GM19239 (cell line): ENCODE measurements around the gene NUAK2.

Experiments used
- DNase-seq: peaks from one replicate; pipeline ENCODE4 v3.0.0; 2011; ENCODE audit warnings: low spot score; ENCODE audit not compliant: insufficient read length
- FAIRE-seq: peaks from 2 replicates; lab custom pipeline; 2011; peaks lifted over from hg19 to GRCh38; lab: Jason Lieb, UNC

The NUAK2 gene

GRCh38 chr1:205323794-205324193 is 2.2 kb upstream of the NUAK2 start:
- DNase-seq = no peak
- FAIRE-seq = no peak

GRCh38 chr1:205321959-205322283 is 376 bp upstream of the NUAK2 start:
- DNase-seq (no peak), FAIRE-seq (no peak)

- no peak for FAIRE-seq
- no peak for DNase-seq
Observed at GRCh38 chr1:205319081-205320018, 2.2 kb downstream of the NUAK2 start.

GRCh38 chr1:205318231-205318991 is 3.1 kb downstream of the NUAK2 start:
- no peak for FAIRE-seq
- DNase-seq = no peak

- DNase-seq (no peak), FAIRE-seq (no peak)
Observed at GRCh38 chr1:205317311-205317917, 4.1 kb downstream of the NUAK2 start.

DNA sequence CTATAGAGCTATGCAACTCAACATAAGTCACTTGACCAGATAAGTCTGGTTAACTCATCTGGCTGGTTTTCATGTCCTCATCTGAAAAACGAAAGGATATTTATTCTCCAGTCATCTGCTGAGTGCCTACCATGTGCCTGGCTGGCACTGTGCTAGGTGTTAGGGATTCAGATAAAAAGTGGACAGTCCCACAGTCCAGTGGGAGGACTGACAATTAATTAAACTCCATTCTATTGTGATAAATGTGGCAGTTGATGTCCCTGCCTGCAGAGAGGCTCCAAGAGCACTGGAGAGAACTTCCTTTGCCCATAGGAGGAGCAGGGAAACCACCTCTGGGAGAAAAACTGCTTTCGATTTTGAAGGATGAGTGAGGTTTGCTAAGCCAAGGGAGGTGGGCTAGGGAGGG is 5.4 kb downstream of the NUAK2 start:
- DNase-seq (no peak), FAIRE-seq (no peak)

DNA sequence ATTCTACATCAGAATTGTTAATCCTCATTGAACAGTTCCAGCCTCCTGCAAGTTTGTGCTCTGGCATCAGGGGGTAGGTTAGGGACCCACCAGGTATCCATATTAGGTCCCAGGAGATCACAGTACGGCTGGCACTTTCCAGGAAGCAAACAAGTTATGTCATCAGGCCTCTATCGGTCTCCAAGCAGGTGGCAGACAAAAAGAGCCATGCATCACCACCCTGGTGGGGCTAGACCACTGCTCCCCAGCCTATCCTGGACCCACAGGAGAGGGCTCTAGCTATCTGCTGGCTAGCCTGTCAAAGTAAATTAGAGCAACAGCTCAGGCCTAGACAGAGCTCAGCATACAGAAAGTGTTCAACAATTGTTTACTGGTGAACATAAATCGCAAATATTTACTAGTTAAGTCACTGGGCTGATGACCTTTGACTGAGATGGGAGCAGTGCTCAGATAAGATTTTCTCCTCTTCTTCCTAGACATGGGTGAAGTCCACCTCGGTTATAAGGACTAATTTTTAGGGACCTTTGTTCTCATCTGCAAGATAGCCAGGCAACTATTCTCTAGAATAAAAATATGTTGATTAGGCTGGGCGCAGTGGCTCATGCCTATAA is 6.4 kb downstream of the NUAK2 start:
- FAIRE-seq (no peak), DNase-seq (no peak)

DNA sequence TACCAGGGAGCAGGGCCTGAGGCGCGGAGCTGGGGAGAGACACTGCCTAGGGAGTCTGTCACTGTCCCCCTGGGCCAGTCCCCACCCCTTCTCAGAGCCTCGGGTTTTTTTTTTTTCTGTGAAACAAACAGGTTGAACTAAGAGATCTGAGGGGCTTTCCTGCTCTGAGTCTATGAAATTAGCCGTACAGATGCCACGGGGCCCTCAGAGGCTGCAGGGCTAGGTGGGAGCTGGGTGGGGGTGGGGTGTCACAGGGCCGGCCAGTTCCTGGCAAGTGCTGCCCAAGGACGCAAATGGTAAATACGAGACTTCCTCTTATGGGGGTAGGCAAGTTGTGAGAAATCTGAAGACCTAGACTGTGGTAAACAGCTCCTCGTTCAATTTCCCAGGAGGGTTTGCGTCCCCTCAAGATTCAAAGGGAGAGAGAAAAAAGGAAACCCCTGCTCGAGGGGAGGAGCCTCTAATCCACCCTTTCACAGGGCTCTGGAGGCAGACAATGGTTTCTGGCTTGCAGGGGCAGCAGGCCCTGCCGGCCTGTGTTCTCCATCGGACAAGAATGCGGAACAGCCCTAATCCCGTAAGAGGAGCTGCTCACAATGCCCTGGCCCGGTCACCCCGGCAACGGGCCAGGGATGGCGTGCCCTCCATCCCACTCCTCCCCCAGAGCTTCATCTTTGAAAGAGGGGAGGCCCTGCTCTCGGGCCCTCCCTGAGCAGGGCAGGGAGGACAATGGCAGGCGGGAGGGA is 7.8 kb downstream of the NUAK2 start:
- no peak for DNase-seq
- FAIRE-seq = no peak

DNA sequence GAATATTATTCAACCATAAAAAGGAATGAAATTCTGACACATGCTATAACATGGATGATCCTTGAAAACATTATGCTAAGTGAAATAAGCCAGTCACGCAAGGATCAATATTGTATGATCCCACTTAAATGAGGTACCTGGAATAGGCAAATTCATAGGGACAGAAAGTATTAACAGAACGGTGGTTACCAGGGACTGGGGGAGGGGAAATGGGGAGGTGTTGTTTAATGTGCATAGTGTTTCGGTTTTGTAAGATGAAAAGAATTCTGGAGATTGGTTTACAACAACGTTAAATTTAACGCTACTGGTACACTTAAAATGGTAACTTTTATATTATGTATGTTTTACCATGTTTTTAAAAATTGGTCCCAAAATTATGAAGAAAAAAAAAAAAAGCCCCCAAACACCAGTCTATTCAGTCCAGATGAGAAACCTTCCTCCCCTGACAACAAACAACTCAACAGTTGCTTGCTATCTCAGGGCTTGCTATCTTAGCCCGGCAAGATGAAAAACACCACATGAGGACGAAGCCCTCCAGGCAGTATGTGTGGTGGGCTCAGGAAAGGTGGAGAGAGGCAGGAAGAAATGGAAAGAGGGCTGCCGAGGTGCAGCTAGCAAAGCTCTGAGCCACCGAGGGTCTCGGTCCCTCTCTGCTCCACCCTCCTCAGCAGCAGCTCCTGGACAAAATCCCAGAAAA is 8.5 kb downstream of the NUAK2 start:
- DNase-seq (no peak), FAIRE-seq (no peak)

DNA sequence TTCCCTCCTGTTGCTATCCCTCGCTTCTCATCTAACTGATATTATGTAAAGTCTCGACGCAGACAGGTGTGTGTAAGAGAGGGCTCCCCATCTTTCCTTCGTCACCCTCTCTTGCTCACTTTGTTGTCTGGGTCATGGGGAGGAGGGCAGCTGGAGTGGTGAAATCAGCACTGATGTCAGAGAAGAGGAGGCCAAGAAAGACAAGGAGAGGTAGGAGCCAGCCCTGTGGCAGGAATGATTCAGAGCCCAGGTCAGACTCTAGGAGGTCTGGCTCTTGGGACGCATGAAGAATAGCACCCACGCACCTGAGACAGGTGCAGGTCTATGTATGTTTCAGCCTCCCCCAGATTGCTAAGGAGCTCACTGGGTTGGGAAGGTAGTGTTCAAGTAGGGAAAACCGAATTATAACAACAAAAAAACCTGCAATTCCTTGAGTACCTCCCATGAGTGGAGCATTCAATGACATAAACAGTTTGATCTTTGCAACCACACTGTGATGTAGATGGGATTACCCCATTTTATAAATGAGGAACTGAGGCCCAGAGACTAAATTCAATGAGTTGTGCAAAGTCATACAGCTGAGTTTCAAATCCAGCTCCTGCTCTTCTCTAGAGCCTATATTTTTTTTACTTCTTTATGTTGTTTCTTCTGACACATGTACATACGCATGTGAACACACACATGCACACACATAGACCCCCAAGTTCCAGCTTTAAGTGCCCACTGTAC is 10.4 kb downstream of the NUAK2 start:
- FAIRE-seq = no peak
- DNase-seq = no peak

GRCh38 chr1:205309741-205310140 is 11.8 kb downstream of the NUAK2 start:
- FAIRE-seq = no peak
- DNase-seq = no peak

DNA sequence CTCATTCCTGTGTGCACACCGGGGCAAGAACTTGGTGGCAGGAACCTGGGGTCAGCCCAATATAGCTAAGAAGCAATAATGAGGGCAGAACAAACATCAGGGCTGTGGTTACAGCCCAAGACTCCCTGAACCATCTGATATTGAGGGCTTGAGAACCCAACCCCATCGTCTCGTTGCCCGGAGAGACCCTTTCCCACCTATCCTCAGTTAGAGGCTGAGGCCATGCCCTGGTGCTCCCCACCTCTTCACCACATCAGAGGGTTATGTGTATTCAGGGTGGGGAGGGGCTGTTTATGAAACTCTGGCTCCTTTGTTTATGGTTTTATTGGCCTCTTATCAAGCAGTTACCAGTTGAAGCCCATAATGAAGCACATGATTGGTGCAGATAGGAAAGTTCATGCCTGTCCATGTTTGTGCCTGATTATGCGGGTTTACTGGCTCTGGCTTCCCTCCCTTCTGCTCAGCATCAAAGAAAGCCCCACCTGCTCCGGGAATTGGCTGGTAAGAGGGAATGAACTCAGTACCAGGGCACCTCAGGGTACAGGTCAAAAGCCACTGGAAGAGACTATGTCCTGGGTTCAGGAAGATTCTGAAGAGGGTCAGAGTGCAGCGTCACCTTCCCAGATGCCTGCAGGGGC is 14.5 kb downstream of the NUAK2 start:
- DNase-seq (no peak), FAIRE-seq (no peak)

GRCh38 chr1:205304695-205305070 is 16.9 kb downstream of the NUAK2 start:
- FAIRE-seq (no peak), DNase-seq (no peak)

GRCh38 chr1:205304046-205304694 is 17.4 kb downstream of the NUAK2 start:
- DNase-seq (no peak), FAIRE-seq (no peak)

- no peak for FAIRE-seq
- no peak for DNase-seq
Observed at GRCh38 chr1:205303247-205303888, 18.2 kb downstream of the NUAK2 start.

DNA sequence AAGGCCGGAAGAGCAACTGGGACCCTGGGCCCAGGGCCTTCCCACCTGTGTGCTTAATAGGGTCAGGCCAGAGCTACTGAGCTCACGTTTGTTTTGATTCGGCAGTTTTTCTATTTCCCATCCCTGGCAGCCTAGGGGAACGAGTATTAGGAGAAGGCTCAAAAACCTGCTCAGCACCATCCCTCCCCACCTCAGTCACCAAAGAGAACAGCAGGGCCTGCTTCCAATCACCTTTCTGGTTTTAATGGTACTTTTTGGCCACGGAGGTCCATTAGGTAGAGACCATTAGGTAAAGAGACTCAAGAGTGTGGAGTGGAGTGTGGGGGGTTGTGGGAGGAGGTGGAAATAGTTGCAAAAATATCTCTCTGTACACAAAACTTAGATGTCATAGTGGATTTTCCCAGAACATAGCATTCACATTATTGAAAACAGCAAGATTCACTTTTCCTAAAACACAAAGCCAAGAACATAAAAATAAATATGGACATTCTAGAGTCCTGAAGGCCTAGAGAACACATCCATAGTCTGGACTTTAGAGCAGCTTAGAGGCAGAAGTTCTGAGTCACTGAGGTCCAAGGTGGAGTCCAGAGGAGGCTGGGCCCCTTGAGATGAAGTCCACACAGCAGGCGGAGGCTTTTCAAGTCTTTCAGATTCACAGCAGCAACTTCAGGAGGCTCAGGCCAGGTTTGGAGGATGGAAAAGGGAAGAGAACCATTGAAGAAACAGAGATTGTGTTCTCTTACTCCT is 19.5 kb downstream of the NUAK2 start:
- DNase-seq (no peak), FAIRE-seq (no peak)
